MCF 10A (cell line): ENCODE results near the gene COL9A2. TPM values are rescaled to one million over a fixed set of nuclear protein-coding genes. Genes with fewer than 3 reads are reported as not detected.

Experiments used
- BruUV-seq: library from RNA; stranded (reverse); fragments of 400-500 nt; replicated peaks from 2 replicates; lab custom pipeline; 2021; lab: Mats Ljungman, UMichigan
- CTCF ChIA-PET: fragments of 300-600 bp; sonication (Branson Sonifier 250); formaldehyde crosslinking; extraction: SDS; loops from one replicate; lab custom pipeline; 2021; ENCODE audit warnings: antibody characterized with exemption, inconsistent platforms; lab: Yijun Ruan, JAX
- POLR2A ChIA-PET: fragments of 300-600, 350-650 bp; sonication (Branson Sonifier 250); formaldehyde crosslinking; extraction: SDS; loops from one replicate; lab custom pipeline; 2020; ENCODE audit warnings: antibody characterized with exemption, inconsistent platforms; lab: Yijun Ruan, JAX
- DNase-seq: peaks from one replicate; pipeline ENCODE4 v3.0.0-alpha.2; 2018; ENCODE audit not compliant: unreplicated experiment
- H3K27ac Mint-ChIP-seq: one replicate; pipeline ENCODE4 v1.8.0; 2022; ENCODE audit warnings: mild to moderate bottlenecking, low read depth, mixed read lengths; ENCODE audit not compliant: unreplicated experiment
- H3K27me3 Mint-ChIP-seq: one replicate; pipeline ENCODE4 v1.8.0; 2022; ENCODE audit warnings: mixed read lengths; ENCODE audit not compliant: insufficient read depth, unreplicated experiment
- H3K36me3 Mint-ChIP-seq: one replicate; pipeline ENCODE4 v1.8.0; 2022; ENCODE audit warnings: mild to moderate bottlenecking, moderate library complexity, mixed read lengths; ENCODE audit not compliant: insufficient read depth, unreplicated experiment
- H3K4me1 Mint-ChIP-seq: one replicate; pipeline ENCODE4 v1.8.0; 2022; ENCODE audit warnings: mixed read lengths; ENCODE audit not compliant: insufficient read depth, unreplicated experiment
- H3K4me3 Mint-ChIP-seq: one replicate; pipeline ENCODE4 v1.8.0; 2022; ENCODE audit warnings: mild to moderate bottlenecking, moderate library complexity, mixed read lengths; ENCODE audit not compliant: unreplicated experiment
- H3K9me3 Mint-ChIP-seq: one replicate; pipeline ENCODE4 v1.8.0; 2022; ENCODE audit warnings: mixed read lengths; ENCODE audit not compliant: unreplicated experiment
- intact Hi-C: fragments of 100-400 bp; cut with micrococcal nuclease; formaldehyde crosslinking; loops from 2 replicates; pipeline ENCODE4 v1.14.1; 2022
- total RNA-seq: library from RNA; stranded (reverse); gene quantifications from 2 replicates; pipeline ENCODE4 v1.2.3, GENCODE V29; 2022
- TF ChIP-seq, protein P1 (sequence below): fragments of 200-600 bp; IDR thresholded peaks from one replicate; pipeline ENCODE4 v1.8.0; 2022; ENCODE audit warnings: antibody characterized with exemption, mild to moderate bottlenecking; ENCODE audit not compliant: unreplicated experiment

The COL9A2 gene
- total RNA-seq, 1 experiment from 2014 or later: not detected

DNA sequence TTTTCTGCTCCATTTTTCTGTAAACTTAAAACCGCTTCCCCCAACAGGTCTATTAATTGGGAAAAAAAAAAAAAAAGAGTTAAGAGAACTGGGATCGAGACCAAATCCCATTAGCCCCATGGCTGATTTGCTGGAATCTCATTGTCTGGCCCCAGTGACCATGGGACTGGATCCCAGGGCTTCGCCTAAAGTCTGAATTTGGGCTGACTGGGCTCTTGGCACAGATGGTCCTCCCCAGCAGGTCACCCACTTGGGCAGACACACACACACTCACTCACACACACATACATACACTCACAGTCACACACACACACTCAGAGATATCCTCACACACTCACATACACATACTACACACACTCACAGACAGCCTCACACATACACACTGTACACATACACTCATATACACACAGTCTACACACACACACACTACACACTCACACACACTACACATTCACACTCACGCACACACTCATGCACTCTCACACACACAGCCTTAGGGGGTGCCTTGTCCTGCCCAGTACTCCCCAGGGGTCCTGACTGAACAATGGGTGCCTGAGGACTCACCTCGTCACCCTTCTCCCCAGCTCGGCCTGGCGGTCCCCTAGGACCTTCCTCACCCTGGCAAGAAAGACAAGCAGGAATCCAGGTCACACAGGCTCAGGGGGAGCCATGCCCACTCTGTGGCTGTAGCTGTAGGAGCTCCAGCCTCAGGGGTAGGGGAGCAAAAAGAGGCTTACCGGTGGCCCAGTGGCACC is 7.5 kb downstream of the COL9A2 start:
- no TSS peak for BruUV-seq
- H3K36me3 Mint-ChIP-seq: no peaks in the 10 kb centered on the region
- H3K4me3 Mint-ChIP-seq: no peak overlapping the region
- CTCF ChIA-PET: no interaction called here
- DNase-seq: no peak
- H3K27ac Mint-ChIP-seq: no peak overlapping the region
- no peaks in the 10 kb centered on the region for H3K27me3 Mint-ChIP-seq
- H3K9me3 Mint-ChIP-seq: no peaks in the 10 kb centered on the region
- H3K4me1 Mint-ChIP-seq: no peaks in the 10 kb centered on the region
- TF ChIP-seq, protein P1, sequence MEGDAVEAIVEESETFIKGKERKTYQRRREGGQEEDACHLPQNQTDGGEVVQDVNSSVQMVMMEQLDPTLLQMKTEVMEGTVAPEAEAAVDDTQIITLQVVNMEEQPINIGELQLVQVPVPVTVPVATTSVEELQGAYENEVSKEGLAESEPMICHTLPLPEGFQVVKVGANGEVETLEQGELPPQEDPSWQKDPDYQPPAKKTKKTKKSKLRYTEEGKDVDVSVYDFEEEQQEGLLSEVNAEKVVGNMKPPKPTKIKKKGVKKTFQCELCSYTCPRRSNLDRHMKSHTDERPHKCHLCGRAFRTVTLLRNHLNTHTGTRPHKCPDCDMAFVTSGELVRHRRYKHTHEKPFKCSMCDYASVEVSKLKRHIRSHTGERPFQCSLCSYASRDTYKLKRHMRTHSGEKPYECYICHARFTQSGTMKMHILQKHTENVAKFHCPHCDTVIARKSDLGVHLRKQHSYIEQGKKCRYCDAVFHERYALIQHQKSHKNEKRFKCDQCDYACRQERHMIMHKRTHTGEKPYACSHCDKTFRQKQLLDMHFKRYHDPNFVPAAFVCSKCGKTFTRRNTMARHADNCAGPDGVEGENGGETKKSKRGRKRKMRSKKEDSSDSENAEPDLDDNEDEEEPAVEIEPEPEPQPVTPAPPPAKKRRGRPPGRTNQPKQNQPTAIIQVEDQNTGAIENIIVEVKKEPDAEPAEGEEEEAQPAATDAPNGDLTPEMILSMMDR: no peak
- intact Hi-C loops: no loop called here
- POLR2A ChIA-PET: no interaction called here

DNA sequence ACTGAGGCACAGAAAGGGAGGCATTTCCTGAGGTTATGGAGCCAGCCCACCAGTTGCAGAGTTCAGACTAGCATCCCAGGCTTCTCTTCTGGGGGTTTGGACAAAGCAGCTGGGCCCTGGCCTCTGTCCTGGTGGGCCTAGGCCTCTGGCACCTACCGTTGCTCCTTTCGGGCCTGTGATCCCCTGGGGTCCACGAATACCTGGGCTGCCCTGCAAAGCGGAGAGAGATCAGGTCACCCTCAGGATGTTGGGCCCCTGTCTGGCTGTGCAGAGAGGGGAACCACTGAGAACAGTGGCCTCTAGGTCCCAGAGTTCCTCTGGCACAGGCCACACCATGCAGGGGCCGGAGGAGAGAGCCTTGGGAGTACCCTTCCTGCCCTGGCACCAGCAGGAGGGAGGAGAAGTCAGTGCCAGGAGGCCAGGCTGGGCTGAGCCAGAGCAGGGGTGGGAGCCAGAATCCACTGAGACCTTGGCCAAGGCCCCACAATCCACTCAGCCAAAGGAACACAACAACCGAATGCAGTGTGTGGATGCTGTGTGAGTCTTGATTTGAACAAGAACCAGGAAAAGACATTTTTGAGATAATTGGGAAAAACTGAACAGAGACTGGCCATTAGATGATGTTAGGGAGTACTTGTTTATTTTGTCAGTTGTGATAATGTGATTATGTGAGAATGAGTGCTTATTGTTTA is 8.9 kb downstream of the COL9A2 start:
- H3K36me3 Mint-ChIP-seq: no peaks in the 10 kb centered on the region
- POLR2A ChIA-PET: no interaction called here
- H3K27me3 Mint-ChIP-seq: no peaks in the 10 kb centered on the region
- DNase-seq: no peak
- CTCF ChIA-PET: no interaction called here
- TF ChIP-seq, protein P1: no peak
- H3K4me1 Mint-ChIP-seq: no peaks in the 10 kb centered on the region
- no peak overlapping the region for H3K4me3 Mint-ChIP-seq
- BruUV-seq: no TSS peak
- intact Hi-C loops: no loop called here
- no peak overlapping the region for H3K27ac Mint-ChIP-seq
- H3K9me3 Mint-ChIP-seq: no peaks in the 10 kb centered on the region

DNA sequence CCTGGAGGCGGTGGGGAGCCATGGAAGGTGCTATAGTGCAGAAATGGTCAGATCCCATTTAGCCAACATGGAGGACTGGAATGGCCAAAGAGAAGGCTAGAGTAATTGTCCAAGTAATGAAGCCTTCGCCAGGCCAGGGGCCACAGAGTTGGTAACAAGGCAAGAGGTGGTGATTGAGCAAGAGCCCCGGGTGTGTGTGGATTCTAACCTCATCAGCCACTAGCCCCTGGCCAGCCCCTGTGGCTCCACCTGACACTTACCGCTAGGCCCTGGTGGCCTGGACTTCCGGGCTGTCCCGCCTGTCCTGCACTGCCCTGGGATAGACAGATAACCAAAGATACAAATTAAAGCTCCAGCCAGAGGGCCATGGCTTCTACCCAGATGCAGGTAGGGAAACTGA is 9.9 kb downstream of the COL9A2 start:
- Mint-ChIP-seq H3K27ac (no peak overlapping the region), H3K27me3 (no peaks in the 10 kb centered on the region), H3K36me3 (no peaks in the 10 kb centered on the region), H3K4me1 (no peaks in the 10 kb centered on the region), H3K4me3 (no peak overlapping the region), H3K9me3 (no peaks in the 10 kb centered on the region)
- DNase-seq: no peak
- no TSS peak for BruUV-seq
- POLR2A ChIA-PET: no interaction called here
- CTCF ChIA-PET: no interaction called here
- intact Hi-C loops: no loop called here
- TF ChIP-seq, protein P1: no peak

DNA sequence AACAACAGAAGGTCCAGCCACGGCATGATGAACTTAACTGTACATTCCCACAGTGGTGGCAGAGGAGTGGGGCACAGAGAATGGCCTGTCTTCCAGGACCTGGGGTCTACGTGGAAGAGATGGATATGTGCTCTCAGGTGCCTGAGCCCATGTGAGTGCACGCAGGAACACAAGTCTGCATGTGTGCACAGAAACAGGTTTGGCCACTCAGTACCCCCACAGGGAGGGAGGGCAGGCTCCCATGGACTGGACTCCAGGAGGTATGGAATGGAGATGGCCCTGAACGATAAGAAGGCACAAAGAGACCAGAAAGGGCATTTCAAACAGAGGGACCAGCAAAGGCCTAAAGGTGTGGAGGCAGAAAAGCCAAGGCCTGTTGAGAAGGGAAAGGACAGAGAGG is 10.8 kb downstream of the COL9A2 start:
- no peaks in the 10 kb centered on the region for H3K9me3 Mint-ChIP-seq
- no peak for DNase-seq
- H3K36me3 Mint-ChIP-seq: no peaks in the 10 kb centered on the region
- CTCF ChIA-PET: interaction anchor here (0.6 to 2.4 kb wide), 3 partner anchors 9 to 153 kb away, joined by 3 to 8 read pairs (median 4); no protein-coding TSS in a partner anchor
- H3K27me3 Mint-ChIP-seq: no peaks in the 10 kb centered on the region
- no TSS peak for BruUV-seq
- intact Hi-C loops: no loop called here
- TF ChIP-seq, protein P1: no peak
- H3K4me1 Mint-ChIP-seq: no peaks in the 10 kb centered on the region
- no peak overlapping the region for H3K4me3 Mint-ChIP-seq
- POLR2A ChIA-PET: interaction anchor here (0.8 kb wide), 1 partner anchor 18 kb away, joined by 3 read pairs; no protein-coding TSS in a partner anchor
- H3K27ac Mint-ChIP-seq: no peak overlapping the region
